IPS-20b (cell line): ENCODE data around the gene DHX57.
"Not testable (repeated sequence)": the region's sequence is repeated elsewhere in the genome, so short reads cannot be mapped to it uniquely, and the experiment has no call there.

Experiments
- H3K27ac ChIP-seq: one replicate; pipeline ENCODE4 v1.5.1; 2013; ENCODE audit warnings: low read length
- H3K27me3 ChIP-seq: 2 replicates; pipeline ENCODE4 v1.6.1; 2013; ENCODE audit warnings: mild to moderate bottlenecking, low read length, inconsistent platforms; ENCODE audit not compliant: insufficient read depth
- H3K36me3 ChIP-seq: 2 replicates; pipeline ENCODE4 v1.6.1; 2013; ENCODE audit warnings: low read depth, mild to moderate bottlenecking, inconsistent platforms, low read length, moderate library complexity; ENCODE audit not compliant: insufficient read depth
- H3K4me1 ChIP-seq: 2 replicates; pipeline ENCODE4 v1.6.1; 2013; ENCODE audit warnings: mild to moderate bottlenecking, control low read depth, inconsistent platforms, low read length, moderate library complexity; ENCODE audit not compliant: insufficient read depth
- H3K4me3 ChIP-seq: 2 replicates; pipeline ENCODE4 v1.5.1; 2013; ENCODE audit warnings: mild to moderate bottlenecking, low read length, inconsistent platforms
- H3K9ac ChIP-seq: 2 replicates; pipeline ENCODE4 v1.6.1; 2013; ENCODE audit warnings: low read depth, mild to moderate bottlenecking, inconsistent platforms, low read length, moderate library complexity
- H3K9me3 ChIP-seq: 2 replicates; pipeline ENCODE4 v1.6.1; 2013; ENCODE audit warnings: mild to moderate bottlenecking, low read depth, low read length, inconsistent platforms; ENCODE audit not compliant: insufficient read depth

DHX57 gene

GRCh38 chr2:38863061-38863695 is 12.6 kb downstream of the DHX57 start:
- H3K36me3 ChIP-seq: peaks cover 65% of the 10 kb centered on the region
- no peaks in the 10 kb centered on the region for H3K4me1 ChIP-seq
- H3K4me3 ChIP-seq: no peak overlapping the region
- no peak overlapping the region for H3K27ac ChIP-seq
- no peaks in the 10 kb centered on the region for H3K9me3 ChIP-seq
- H3K27me3 ChIP-seq: no peaks in the 10 kb centered on the region
- H3K9ac ChIP-seq: no peak overlapping the region

- H3K4me3 ChIP-seq: no peak overlapping the region
- peaks cover 66% of the 10 kb centered on the region for H3K36me3 ChIP-seq
- H3K27ac ChIP-seq: no peak overlapping the region
- no peaks in the 10 kb centered on the region for H3K4me1 ChIP-seq
- no peaks in the 10 kb centered on the region for H3K27me3 ChIP-seq
- no peak overlapping the region for H3K9ac ChIP-seq
- H3K9me3 ChIP-seq: no peaks in the 10 kb centered on the region
Measured at GRCh38 chr2:38862476-38862875, 13.3 kb downstream of the DHX57 start.

- Histone ChIP-seq H3K27ac (no peak overlapping the region), H3K9ac (no peak overlapping the region), H3K36me3 (peaks cover 81% of the 10 kb centered on the region), H3K4me3 (no peak overlapping the region), H3K27me3 (no peaks in the 10 kb centered on the region), H3K4me1 (no peaks in the 10 kb centered on the region), H3K9me3 (no peaks in the 10 kb centered on the region)
Measured at GRCh38 chr2:38856165-38856564, 19.6 kb downstream of the DHX57 start.

- H3K27me3 ChIP-seq: no peaks in the 10 kb centered on the region
- no peaks in the 10 kb centered on the region for H3K9me3 ChIP-seq
- no peak overlapping the region for H3K27ac ChIP-seq
- H3K9ac ChIP-seq: no peak overlapping the region
- H3K4me3 ChIP-seq: no peak overlapping the region
- no peaks in the 10 kb centered on the region for H3K4me1 ChIP-seq
- peaks cover 68% of the 10 kb centered on the region for H3K36me3 ChIP-seq
Measured at GRCh38 chr2:38850045-38850444, 25.7 kb downstream of the DHX57 start.

GRCh38 chr2:38836791-38837190 is 38.9 kb downstream of the DHX57 start:
- Histone ChIP-seq H3K4me1 (no peaks in the 10 kb centered on the region), H3K36me3 (peaks cover 50% of the 10 kb centered on the region), H3K4me3 (no peak overlapping the region), H3K27ac (no peak overlapping the region), H3K9ac (no peak overlapping the region), H3K9me3 (no peaks in the 10 kb centered on the region), H3K27me3 (no peaks in the 10 kb centered on the region)

- Histone ChIP-seq H3K36me3 (peaks cover 42% of the 10 kb centered on the region), H3K27me3 (no peaks in the 10 kb centered on the region), H3K4me1 (no peaks in the 10 kb centered on the region), H3K4me3 (no peak overlapping the region), H3K9ac (no peak overlapping the region), H3K27ac (no peak overlapping the region), H3K9me3 (no peaks in the 10 kb centered on the region)
Measured at GRCh38 chr2:38835990-38836389, 39.7 kb downstream of the DHX57 start.

- Histone ChIP-seq H3K27me3 (no peaks in the 10 kb centered on the region), H3K4me3 (no peak overlapping the region), H3K9me3 (no peaks in the 10 kb centered on the region), H3K36me3 (peaks cover 39% of the 10 kb centered on the region), H3K4me1 (no peaks in the 10 kb centered on the region), H3K27ac (no peak overlapping the region), H3K9ac (no peak overlapping the region)
Measured at GRCh38 chr2:38835015-38835601, 40.6 kb downstream of the DHX57 start.

GRCh38 chr2:38830526-38831159 is 45.1 kb downstream of the DHX57 start:
- Histone ChIP-seq H3K27me3 (no peaks in the 10 kb centered on the region), H3K9ac (no peak overlapping the region), H3K36me3 (peaks cover 28% of the 10 kb centered on the region), H3K4me3 (no peak overlapping the region), H3K27ac (no peak overlapping the region), H3K9me3 (no peaks in the 10 kb centered on the region), H3K4me1 (no peaks in the 10 kb centered on the region)

- Histone ChIP-seq H3K4me3 (no peak overlapping the region), H3K27me3 (no peaks in the 10 kb centered on the region), H3K36me3 (peaks cover 32% of the 10 kb centered on the region), H3K4me1 (no peaks in the 10 kb centered on the region), H3K9me3 (no peaks in the 10 kb centered on the region), H3K9ac (no peak overlapping the region), H3K27ac (no peak overlapping the region)
Measured at GRCh38 chr2:38829971-38830370, 45.8 kb downstream of the DHX57 start.

- H3K4me3 ChIP-seq: no peak overlapping the region
- H3K27me3 ChIP-seq: no peaks in the 10 kb centered on the region
- H3K9me3 ChIP-seq: no peaks in the 10 kb centered on the region
- no peaks in the 10 kb centered on the region for H3K4me1 ChIP-seq
- H3K9ac ChIP-seq: no peak overlapping the region
- H3K36me3 ChIP-seq: peaks cover 29% of the 10 kb centered on the region
- H3K27ac ChIP-seq: no peak overlapping the region
Measured at GRCh38 chr2:38828460-38828859, 47.3 kb downstream of the DHX57 start.

- H3K4me3 ChIP-seq, H3K27ac ChIP-seq, H3K4me1 ChIP-seq, H3K9ac ChIP-seq, H3K27me3 ChIP-seq, H3K9me3 ChIP-seq: not testable (repeated sequence)
- H3K36me3 ChIP-seq: peaks cover 36% of the 10 kb centered on the region
Measured at GRCh38 chr2:38827539-38828145, 48.1 kb downstream of the DHX57 start.

- Histone ChIP-seq H3K27me3 (no peaks in the 10 kb centered on the region), H3K4me3 (no peak overlapping the region), H3K36me3 (peaks cover 45% of the 10 kb centered on the region), H3K9ac (no peak overlapping the region), H3K27ac (no peak overlapping the region), H3K4me1 (no peaks in the 10 kb centered on the region), H3K9me3 (no peaks in the 10 kb centered on the region)
Measured at GRCh38 chr2:38825956-38826355, 49.8 kb downstream of the DHX57 start.
